ENCODE measurements around the gene NSRP1.
"Not testable (repeated sequence)": the region's sequence is repeated elsewhere in the genome, so short reads cannot be mapped to it uniquely, and the experiment has no call there.

NSRP1 gene

DNA sequence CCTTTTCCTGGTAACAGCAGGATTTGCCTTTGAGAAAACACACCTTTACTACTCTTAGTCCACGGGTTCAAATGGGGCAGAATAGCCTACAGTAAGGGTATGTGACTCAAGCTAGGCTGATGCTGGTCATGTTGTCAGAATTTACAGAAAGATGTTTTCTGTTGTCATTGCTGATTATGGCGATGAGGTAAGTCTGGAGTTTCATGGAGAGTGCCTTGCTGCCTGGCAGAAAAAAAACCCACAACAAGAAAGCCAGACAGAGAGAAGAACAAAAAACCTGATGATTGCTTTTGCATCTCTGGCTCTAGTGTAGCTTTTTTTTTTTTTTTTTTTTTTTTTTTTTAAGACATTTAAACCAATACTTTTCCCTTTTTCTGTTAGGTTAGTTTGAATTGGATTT is 71.0 kb downstream of the NSRP1 start:
- no peak for DNase-seq (ENCODE audit: low spot score)

DNA sequence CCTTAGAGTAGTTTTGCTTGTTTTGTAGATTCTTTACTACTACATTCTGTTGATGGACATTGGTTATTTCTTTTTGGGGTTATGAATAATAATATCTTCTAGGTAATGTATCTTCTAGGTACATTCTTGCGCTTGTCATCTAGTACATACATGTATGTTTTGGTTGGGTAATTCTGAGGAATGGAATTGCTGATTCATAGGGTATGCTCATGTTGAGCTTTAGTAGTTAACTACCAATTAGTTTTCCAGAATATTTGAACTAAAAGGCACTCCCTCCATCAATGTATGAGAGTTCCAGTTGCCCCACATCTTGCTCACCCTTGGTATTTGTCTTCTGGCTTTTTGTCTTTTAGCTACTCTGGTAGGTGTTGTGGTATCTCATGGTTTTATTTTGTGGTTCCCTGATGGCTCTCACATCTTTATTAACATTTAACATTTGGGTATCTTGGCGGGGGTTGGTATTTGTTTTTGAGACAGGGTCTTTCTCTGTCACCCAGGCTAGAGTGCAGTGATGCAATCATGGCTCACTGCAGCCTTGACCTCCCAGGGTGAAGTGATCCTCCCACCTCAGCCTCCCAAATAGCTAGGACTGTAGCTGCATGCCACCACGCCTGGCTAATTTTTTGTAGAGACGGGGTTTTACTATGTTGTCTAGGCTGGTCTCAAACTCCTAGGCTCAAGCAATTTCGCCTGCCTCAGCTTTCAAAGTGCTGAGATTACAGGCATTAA is 71.8 kb downstream of the NSRP1 start:
- DNase-seq (ENCODE audit: low spot score) = no peak

DNA sequence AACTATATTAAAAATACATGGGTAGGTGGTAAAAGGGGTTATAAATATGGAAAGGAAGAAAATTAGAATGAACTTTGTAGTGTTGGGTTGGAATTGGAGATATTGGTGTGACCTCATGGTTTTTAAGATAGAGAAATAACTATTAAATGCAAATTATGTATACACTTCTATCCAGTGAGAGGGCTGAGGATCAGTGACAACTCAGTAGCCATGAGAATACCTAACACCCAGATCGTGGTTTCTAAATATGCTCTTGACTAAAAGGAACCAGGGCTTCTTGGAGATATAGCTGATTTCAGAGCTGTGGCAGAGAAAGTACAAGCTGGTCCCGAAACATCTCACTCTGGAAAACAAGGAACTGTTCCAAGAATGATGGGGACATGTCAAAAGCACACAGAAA is 74.5 kb downstream of the NSRP1 start:
- no peak for DNase-seq (ENCODE audit: low spot score)

DNA sequence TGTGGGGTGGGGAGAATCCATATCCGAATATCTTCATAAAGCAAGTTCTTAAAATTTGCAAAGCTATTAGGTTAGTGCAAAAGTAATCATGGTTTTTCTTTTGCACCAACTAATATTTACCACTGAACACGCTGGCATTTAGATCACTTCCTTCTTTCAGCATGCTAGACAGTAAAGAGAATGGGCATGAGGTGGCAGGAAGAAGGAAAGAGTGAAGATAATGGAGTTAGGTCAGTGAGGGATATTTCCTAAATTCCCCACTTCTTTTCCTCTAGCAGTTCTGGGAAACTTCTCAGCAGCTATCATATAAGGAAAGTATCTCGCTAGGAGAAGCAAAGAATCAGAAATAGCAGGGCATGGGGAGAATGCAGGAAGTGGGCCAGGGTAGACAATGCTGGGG is 79.9 kb downstream of the NSRP1 start:
- DNase-seq (ENCODE audit: low spot score) = no peak

DNA sequence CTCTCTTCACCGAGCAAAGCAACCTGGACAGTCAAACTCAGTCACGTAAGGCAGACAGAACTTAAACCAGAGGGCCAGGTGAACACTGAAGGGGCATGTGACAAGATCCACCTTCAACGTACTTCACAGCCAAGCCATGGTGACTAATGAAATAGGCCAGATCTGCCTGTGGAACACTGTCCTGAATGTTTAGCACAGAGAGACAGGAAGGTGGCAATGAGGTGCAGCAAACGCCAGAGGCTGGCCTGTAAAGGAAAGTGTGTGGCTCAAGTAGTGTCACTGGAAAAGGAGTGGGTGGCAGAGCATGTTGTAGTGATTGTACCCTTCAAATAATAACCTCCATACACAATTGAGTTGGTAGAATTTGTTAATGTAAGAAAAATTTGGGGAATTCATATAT is 80.8 kb downstream of the NSRP1 start:
- DNase-seq (ENCODE audit: low spot score) = no peak

DNA sequence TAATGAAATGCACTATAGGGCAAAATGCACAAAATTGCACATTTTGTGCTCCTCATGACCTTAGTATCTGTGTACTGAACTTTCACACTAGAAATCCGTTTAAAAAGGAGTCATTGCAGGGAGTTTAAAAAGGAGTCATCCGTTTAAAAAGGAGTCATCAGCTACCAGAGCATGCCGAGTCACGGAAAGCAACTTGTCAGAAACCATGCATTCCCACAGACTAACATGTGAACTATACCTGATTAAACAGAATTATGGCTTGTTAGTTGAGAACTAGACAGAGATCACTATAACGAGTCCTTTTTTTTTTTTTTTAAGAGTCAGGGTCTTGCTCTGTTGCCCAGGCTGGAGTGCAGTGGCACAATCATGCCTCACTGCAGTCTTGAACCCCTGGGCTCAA is 83.0 kb downstream of the NSRP1 start:
- no peak for DNase-seq (ENCODE audit: low spot score)

DNA sequence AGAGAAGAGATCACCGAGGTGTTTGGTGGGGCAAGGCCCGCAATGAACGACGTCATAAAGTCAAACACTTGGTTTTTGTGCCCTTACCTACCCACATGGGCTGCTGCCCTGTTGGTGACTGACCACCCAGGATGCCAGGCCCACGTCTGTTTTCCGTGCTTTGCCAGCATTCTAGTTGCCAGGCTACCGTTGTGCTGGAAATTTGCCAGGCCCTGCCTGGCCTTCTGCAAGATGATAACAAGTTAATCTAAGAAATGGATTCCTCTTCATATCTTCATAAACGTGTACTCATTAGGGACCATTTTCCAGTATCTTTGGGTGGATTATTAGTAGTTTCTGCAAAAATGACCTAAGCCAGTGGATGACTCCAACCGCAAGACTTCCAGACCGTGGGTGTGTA is 83.5 kb downstream of the NSRP1 start:
- no peak for DNase-seq (ENCODE audit: low spot score)

DNA sequence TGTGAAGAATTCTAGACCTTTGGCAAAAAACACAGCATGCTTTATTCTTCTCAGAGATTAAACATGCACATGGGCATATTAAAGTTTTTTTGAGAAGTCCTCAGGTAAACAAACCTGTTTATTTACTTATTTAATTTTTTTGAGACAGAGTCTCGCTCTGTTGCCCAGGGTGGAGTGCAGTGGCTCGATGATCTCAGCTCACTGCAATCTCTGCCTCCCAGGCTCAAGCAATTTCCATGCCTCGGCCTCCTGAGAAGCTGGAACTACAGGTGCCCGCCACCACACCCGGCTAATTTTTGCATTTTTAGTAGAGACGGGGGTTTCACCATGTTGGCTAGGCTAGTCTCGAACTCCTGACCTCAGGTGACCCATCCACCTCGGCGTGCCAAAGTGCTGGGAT is 84.0 kb downstream of the NSRP1 start:
- not testable (repeated sequence) for DNase-seq (ENCODE audit: low spot score)

DNA sequence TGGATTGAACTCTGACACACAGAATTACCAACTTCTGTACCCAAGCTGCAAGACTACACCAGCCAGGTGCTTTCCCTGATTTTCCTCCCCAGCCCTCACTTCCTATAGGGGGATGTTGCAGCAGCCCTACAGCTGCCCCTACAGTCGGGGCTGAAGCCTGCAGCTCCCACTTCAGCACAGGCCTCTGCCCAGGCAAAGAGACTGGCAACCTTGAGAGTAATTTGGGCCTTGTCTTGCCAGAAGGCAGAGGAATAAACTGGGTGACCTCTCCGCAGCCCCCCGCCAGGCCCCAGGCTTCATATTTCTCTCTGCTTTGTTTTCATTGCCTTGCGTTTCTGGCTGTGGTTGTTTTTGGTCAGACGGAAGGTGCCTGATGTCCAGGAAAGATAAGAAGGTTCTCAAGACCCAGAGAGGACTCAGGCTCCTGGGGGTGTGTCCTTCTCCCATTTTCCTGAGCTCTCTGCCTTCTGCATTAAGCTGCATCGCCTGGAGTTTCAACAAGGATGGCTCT is 86.9 kb downstream of the NSRP1 start:
- DNase-seq (ENCODE audit: low spot score) = no peak

DNA sequence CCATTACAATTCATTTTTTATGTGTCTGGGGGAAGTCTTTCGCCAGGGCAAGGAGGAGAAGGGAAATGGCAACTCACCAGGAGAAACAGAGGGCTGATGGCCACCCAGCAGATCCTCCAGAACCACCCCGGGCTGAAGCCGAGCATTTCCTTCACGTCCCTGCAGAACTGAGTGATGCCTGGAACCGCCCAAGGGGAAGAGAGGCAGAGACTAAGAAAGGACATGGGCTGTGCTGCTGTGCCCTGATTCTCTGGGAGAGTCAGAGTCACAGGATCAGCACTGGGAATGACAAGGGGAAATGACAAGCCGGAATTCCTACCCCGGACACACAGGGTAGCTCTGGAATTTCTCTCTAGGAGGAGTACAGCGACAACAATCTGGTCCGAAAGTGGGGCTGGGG is 91.0 kb downstream of the NSRP1 start:
- DNase-seq (ENCODE audit: low spot score) = no peak

DNA sequence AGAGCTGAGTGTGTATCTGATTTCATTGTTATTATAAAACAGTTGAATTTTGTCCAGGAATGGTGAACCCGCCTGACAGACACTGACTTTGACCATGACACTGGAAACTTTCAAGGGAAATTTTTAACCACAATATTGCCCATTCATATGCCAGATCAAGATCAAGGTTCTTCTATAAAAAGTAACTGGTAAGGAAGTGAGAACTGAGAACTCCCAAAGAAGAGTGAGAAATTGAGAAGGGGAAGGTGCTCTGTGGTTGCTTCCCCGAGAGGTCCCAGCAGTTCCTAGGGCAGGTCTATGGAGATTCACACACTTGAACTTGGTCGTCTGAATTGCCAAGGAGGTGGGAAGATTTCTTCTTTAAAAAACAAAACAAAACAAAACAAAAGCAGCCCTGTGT is 91.6 kb downstream of the NSRP1 start:
- no peak for DNase-seq (ENCODE audit: low spot score)

DNA sequence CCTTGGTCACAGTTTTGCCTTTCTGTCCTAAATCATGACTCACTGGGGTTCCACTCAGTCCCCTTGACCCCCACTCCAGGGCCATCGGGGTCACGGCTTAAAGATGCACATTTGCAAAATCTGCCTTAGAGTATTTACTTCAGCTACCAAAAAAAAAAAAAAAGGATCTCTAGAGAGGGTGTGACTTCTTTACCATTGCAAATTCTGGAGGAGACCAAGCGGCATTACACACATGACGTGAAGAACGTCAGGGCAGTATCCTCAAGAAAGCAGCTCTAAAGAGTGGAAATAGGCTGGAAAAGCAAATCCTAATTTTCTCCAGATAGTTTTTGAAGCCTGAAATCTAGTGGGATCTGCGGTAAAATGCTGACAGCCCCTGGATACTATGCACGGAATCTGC is 93.3 kb downstream of the NSRP1 start:
- no peak for DNase-seq (ENCODE audit: low spot score)

DNA sequence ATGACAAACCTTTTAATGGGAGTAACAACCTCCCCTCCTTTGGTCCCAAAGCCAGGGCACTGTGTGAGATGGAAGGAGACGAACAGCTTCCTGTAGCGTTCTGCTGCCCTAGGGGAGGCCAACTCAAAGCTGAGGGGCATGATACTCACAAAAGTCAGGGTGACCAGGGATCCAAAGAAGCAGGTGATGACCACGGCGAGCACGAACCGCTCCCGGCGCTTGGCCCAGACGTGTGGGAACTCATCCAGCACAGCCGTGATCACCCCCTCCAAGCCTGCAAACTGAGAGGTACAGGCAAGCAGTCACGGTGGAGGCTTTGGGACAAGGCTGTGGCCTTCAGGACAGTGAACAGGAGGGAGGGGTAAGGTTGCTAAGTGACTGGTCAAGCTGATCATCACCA is 93.8 kb downstream of the NSRP1 start:
- DNase-seq (ENCODE audit: low spot score) = no peak

DNA sequence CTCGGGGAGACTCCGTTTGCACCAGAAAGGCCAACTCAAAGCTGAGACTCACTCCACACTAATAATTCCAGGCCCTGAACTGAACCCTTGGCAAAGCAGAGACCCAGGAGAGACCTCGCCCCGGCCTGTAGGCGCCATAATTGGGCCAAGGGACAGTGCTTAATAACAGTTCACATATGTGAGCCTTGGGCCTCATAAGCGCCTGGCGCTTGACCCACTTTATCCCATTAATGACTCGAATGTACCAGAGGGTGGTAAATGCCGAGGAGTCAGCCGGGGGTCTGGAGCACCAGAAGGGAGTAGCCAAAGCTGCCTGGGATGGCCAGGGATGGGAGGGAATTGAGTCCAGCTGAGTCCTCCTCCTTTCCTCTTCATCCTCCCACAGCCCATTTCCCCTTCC is 94.3 kb downstream of the NSRP1 start:
- no peak for DNase-seq (ENCODE audit: low spot score)

DNA sequence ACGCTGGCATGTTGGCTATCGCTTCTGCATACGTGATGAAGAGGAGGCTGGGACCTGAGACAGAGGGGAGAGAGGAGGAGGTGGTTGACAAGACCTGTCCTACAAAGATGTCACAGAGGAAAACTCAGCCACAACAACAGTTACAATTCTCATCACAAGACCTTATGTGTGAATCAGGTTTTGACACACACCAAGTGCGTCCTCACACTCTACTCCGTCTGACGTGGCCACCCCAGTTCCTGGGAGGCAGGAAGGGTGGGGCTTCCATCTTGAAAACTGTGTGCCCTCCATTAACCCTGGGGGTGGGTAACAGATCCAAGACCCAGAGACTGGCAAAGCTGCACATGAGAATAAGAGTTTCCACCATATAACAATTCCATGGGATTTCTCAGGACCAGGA is 94.8 kb downstream of the NSRP1 start:
- DNase-seq (ENCODE audit: low spot score) = no peak

DNA sequence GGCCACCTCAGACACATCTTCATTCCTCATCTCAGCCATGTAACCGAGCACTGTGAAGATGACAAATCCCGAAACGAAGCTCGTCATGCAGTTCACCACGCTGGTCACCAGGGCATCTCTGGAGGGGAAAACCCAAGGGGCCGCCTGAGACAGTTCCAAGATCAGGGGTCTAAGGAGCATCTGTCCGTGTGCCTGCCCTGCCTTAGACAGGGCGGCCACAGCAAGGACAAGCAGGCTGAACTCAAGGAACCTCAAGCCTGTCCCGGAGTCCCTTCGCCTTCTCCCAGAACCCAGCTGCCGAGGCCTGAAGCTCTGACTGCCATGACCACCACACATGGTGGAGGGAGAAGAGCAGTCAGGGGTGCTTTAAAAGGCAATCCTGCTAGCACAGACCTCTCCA is 96.1 kb downstream of the NSRP1 start:
- no peak for DNase-seq (ENCODE audit: low spot score)

DNA sequence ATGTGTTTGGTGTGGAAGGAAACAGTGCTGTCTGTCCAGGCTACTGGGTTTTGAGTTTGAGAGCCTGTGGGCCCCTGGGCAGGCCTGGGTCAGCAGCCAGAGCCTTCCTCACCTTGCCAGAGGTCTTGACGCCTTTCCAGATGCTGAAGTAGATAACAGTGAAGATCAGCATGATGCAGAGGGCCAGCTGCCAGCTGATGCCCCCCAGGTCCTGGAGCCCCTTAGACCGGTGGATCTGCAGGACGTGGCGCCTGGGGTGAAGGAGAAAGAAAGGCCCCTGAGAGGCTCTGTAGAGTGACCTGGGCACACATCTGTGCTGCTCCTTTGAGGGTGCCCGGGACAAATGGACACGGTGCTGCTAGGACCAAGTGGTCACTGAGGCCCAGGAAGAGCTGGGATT is 100.4 kb downstream of the NSRP1 start:
- DNase-seq (ENCODE audit: low spot score) = no peak

DNA sequence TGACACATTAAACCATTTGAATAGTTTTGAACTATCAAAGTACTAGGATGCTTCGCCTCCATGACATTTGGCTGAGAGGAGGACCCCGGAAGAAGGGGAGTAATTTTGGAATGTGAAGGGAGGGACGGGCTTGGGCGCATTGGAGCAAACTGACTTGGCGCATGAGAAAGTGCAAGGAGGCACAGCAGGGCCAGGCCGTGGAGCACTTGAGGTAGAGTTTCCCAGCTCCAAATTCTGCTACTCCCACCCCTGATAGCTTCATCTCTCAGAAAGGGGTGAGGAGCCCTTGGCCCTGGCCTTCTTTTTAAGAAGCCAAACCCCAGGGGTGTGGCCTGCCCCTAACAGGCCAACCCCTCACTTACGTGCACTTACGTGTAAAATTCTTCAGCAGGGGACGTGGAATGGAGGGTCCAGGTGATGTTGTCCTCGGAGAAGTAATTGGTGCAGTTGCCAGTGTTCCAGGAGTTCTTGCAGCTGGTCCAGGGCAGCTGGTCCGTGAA is 101.2 kb downstream of the NSRP1 start:
- no peak for DNase-seq (ENCODE audit: low spot score)

DNA sequence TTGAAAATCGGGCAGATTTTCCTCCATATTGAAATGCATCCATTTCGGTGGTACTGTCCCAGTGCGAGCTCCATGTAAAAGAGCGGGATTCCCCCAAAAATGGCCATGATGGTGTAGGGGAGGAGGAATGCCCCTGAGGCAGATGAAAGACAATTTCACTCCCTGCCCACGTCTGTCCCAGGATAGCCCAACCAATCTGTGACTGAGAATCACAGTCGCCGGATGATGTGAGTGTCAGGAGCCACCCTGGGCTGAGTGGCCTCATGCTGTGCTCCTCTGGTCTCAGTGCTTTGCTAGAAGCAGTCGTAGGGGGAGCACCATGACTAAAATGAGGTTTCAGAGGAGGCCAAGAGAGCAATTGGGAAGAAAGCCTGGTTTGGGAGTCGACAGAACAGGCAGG is 102.2 kb downstream of the NSRP1 start:
- DNase-seq (ENCODE audit: low spot score) = no peak

DNA sequence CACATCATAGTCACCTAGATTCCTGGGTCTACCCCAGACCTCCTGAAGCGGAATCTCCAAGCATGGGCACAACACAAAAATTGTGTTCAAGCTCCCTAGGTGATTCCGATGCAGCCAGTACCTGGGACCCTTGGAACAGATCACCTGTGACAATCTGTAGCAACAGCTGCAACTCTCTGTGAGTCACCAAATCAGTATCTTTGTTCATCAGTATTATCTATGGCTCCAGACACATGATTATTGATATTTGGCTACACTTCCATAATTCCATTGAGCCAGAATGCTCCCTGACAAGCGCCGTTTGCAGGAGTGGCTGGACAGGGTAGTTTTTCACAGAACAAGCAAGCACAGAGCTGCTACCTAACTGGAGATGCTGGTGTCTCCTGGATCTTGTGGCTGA is 102.7 kb downstream of the NSRP1 start:
- DNase-seq (ENCODE audit: low spot score) = no peak

DNA sequence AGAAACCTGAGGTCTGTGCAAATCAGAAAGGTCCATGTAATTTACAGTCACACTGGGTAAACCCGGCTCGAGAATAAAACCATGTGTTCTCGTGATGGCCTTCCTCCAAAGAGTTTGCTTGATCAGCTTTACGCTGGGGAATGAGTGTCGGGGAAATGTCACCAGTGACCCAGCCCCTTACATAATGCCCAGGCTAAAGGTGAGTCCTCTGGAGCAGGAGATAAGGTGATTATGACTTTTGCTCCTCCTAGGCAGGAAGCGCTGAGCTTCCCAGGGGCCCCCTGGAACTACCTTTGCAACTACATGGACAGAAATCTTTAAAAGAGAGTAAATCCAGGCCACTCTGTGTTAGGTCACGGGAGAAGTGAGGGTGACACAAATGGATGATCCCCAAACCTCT is 103.2 kb downstream of the NSRP1 start:
- DNase-seq (ENCODE audit: low spot score) = no peak

DNA sequence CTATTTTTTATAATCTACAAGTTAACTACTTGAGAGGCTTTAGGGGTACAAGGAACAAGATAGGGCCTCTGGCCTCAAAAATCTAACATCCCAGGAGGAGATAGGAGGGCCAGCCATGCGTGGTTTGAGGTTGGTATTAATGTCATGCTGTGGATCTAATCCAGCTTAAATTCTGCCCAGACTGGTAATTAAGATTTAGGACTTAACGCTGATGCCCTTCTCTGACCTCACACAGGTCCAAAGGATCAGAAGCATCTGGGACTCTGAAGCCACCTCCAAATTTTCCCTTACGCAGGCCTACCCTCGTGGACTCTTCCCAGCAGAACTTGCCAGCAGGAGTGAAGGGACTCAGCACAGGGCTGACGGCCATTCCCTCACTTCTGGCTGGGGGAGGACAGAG is 103.8 kb downstream of the NSRP1 start:
- no peak for DNase-seq (ENCODE audit: low spot score)

DNA sequence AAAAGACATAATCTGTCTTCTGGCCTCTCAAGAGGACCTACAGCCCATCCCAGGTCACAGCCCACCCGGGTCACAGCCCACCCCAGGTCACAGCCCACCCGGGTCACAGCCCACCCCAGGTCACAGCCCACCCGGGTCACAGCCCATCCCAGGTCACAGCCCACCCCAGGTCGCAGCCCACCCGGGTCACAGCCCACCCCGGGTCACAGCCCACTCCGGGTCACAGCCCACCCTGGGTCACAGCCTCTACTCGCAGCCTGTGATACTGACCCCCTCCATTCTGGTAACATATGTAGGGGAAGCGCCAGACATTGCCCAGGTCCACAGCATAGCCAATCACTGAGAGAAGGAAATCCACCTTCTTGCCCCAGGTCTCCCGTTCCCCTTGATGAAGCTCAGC is 104.7 kb downstream of the NSRP1 start:
- DNase-seq (ENCODE audit: low spot score) = no peak

DNA sequence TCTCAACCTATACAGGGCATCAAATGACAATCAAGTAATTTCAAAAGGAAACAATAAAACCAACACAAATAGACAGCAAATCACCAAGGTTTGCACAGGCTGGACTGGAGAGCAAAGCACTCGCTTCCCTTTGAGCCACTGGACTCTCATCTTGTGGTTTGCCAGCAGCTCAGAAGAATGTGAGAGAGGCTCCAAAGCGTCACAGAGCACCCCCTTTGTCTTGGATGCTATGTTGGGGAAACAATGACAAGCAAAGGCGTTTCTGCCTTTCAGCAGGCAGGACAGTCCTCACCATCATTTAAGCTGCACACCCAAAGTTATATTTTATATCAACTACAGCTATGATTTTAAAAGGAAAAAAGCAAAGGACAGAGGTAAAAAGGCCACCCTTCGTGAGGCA is 105.6 kb downstream of the NSRP1 start:
- no peak for DNase-seq (ENCODE audit: low spot score)

Measured in CD4-positive, alpha-beta T cell treated with Interleukin-2 at 100 ng/mL for 4 hours (primary cell).